Gastroesophageal sphincter (tissue), 4 donors: ENCODE results near the gene GPR137B. TPM values are rescaled to one million over a fixed set of nuclear protein-coding genes. Genes with fewer than 3 reads are reported as not detected.

ENCODE experiments used
- ATAC-seq: fragments of 150-250 bp; one replicate; pipeline ENCODE4 v1.9.1; 2016; ENCODE audit warnings: mild to moderate bottlenecking, moderate library complexity
- H3K27ac ChIP-seq, 4 donors: fragments of 200-600 bp; sonication (generic) in 3 of 4; 1 replicate in 3 of 4; 2 replicates in 1 of 4; pipeline ENCODE4 v1.5.1; 2016 to 2019
- H3K27me3 ChIP-seq: fragments of 200-600 bp; sonication (generic); one replicate; pipeline ENCODE4 v1.5.1; 2019
- H3K36me3 ChIP-seq, 2 donors: fragments of 200-600 bp; sonication (generic); one replicate each; pipeline ENCODE4 v1.5.1; 2019; ENCODE audit warnings: control low read depth in 1 of 2
- H3K4me1 ChIP-seq, 3 donors: fragments of 200-600 bp; sonication (generic); 1 replicate in 2 of 3; 2 replicates in 1 of 3; pipeline ENCODE4 v1.5.1; 2016 to 2019; ENCODE audit warnings: control low read depth in 2 of 3
- H3K4me3 ChIP-seq, 2 donors: fragments of 200-600 bp; sonication (generic); one replicate each; pipeline ENCODE4 v1.5.1; 2019; ENCODE audit warnings: mild to moderate bottlenecking in 1 of 2, moderate library complexity in 1 of 2
- H3K9me3 ChIP-seq, 3 donors: fragments of 200-600 bp; sonication (generic); one replicate each; pipeline ENCODE4 v1.5.1; 2017 to 2019; ENCODE audit warnings: control low read depth in 2 of 3
- CTCF ChIP-seq, 4 experiments: fragments of 200-600 bp in 2 of 4; fragments of 450-650 bp in 2 of 4; sonication (generic) in 1 of 4; IDR thresholded peaks; one replicate each; pipeline ENCODE4 v1.5.1; 2017 to 2019; ENCODE audit warnings: antibody characterized with exemption in 4 of 4, mild to moderate bottlenecking in 2 of 4, moderate library complexity in 2 of 4
- EP300 ChIP-seq: sonication (generic); formaldehyde crosslinking; IDR thresholded peaks from one replicate; pipeline ENCODE4 v1.6.1; 2017; ENCODE audit warnings: antibody characterized with exemption, mild to moderate bottlenecking
- POLR2A ChIP-seq, 2 donors: fragments of 450-650 bp; IDR thresholded peaks; one replicate each; pipeline ENCODE4 v1.6.1; 2017; ENCODE audit warnings: antibody characterized with exemption in 2 of 2, mild to moderate bottlenecking in 2 of 2, moderate library complexity in 1 of 2
- POLR2AphosphoS5 ChIP-seq: sonication (generic); formaldehyde crosslinking; IDR thresholded peaks from one replicate; pipeline ENCODE4 v1.6.1; 2017; ENCODE audit warnings: antibody characterized with exemption
- WGBS, 2 donors: methylation state at CpG; one replicate each; pipeline ENCODE4 v1.1.5; 2018; ENCODE audit warnings: low coverage in 1 of 2; 5-methylcytosine and 5-hydroxymethylcytosine counted together
- total RNA-seq, 4 donors: library from RNA; depleted of rRNA; stranded (reverse); fragments of >200 nt; gene quantifications; one replicate each; pipeline ENCODE4 v1.1.0, GENCODE V29; 2016

The GPR137B gene
- total RNA-seq, 4 donors from 2014 or later = 11.4 to 17.7 (median 14.1) TPM

GRCh38 chr1:236099355-236099974, 42.9 kb upstream of the GPR137B start:
- no peak for ATAC-seq
- no peak overlapping the region for H3K4me3 ChIP-seq
- H3K36me3 ChIP-seq = no peaks in the 10 kb centered on the region
- 22 to 44% methylated on average over 4 to 11 of the region's 12 CpGs for WGBS, 2 donors
- H3K4me1 ChIP-seq = no peaks in the 10 kb centered on the region
- TF ChIP-seq POLR2A (IDR thresholded peaks at IDR 0.05) (no peak), EP300 (no peak), POLR2AphosphoS5 (no peak), CTCF (IDR thresholded peaks at IDR 0.05) (no peak)
- H3K27me3 ChIP-seq = peaks cover 13% of the 10 kb centered on the region
- no peak overlapping the region for H3K27ac ChIP-seq
- peaks cover 0 to 4% (median 0%) of the 10 kb centered on the region in 3 donors for H3K9me3 ChIP-seq

GRCh38 chr1:236100799-236101198, 41.5 kb upstream of the GPR137B start:
- Histone ChIP-seq H3K36me3 (no peaks in the 10 kb centered on the region), H3K4me3 (no peak overlapping the region), H3K9me3 (peaks cover 0 to 4% (median 0%) of the 10 kb centered on the region in 3 donors), H3K27me3 (peaks cover 13% of the 10 kb centered on the region), H3K4me1 (no peaks in the 10 kb centered on the region), H3K27ac (no peak overlapping the region)
- 97 to 100% methylated on average over 1 to 12 of the region's 15 CpGs for WGBS, 2 donors
- TF ChIP-seq CTCF (IDR thresholded peaks at IDR 0.05) (no peak), POLR2AphosphoS5 (no peak), POLR2A (IDR thresholded peaks at IDR 0.05) (no peak), EP300 (no peak)
- no peak for ATAC-seq

- ATAC-seq = no peak
- WGBS, 2 donors = 84 to 88% methylated on average over 9 to 10 of the region's 10 CpGs
- no peak for TF ChIP-seq POLR2A (IDR thresholded peaks at IDR 0.05)
- TF ChIP-seq CTCF (IDR thresholded peaks at IDR 0.05) = no peak
- no peak for TF ChIP-seq EP300
- TF ChIP-seq POLR2AphosphoS5 = no peak
- H3K27ac ChIP-seq = no peak overlapping the region
- peaks cover 13% of the 10 kb centered on the region for H3K27me3 ChIP-seq
- no peaks in the 10 kb centered on the region for H3K4me1 ChIP-seq
- H3K9me3 ChIP-seq = peaks cover 0 to 4% (median 0%) of the 10 kb centered on the region in 3 donors
- H3K36me3 ChIP-seq = no peaks in the 10 kb centered on the region
- no peak overlapping the region for H3K4me3 ChIP-seq
Observed at GRCh38 chr1:236101233-236102200, 40.8 kb upstream of the GPR137B start.

- H3K27ac ChIP-seq = no peak overlapping the region
- H3K4me3 ChIP-seq = no peak overlapping the region
- H3K4me1 ChIP-seq = no peaks in the 10 kb centered on the region
- TF ChIP-seq EP300 = no peak
- TF ChIP-seq POLR2AphosphoS5 = no peak
- TF ChIP-seq CTCF (IDR thresholded peaks at IDR 0.05) = no peak
- no peak for TF ChIP-seq POLR2A (IDR thresholded peaks at IDR 0.05)
- WGBS, 2 donors = 89 to 90% methylated on average over 2 to 3 of the region's 11 CpGs
- H3K36me3 ChIP-seq = no peaks in the 10 kb centered on the region
- ATAC-seq = no peak
- peaks cover 13% of the 10 kb centered on the region for H3K27me3 ChIP-seq
- H3K9me3 ChIP-seq = no peaks in the 10 kb centered on the region
Observed at GRCh38 chr1:236102611-236103010, 39.7 kb upstream of the GPR137B start.
